IMR-90 (cell line): Measurements from ENCODE around the gene SECISBP2. TPM values are rescaled to one million over a fixed set of nuclear protein-coding genes. Genes with fewer than 3 reads are reported as not detected.

Source experiments
- ATAC-seq: fragments of 200-7000 bp; cut with Tn5 transposase; 2 replicates; pipeline ENCODE4 v1.9.1; 2020; ENCODE audit warnings: low read depth, mild to moderate bottlenecking, moderate library complexity
- BruUV-seq: library from RNA; stranded (reverse); fragments of 400-500 nt; replicated peaks from 2 replicates; lab custom pipeline; 2021; lab: Mats Ljungman, UMichigan
- CTCF ChIA-PET: fragments of 300-600 bp; formaldehyde crosslinking; extraction: SDS; loops from one replicate; lab custom pipeline; 2021; ENCODE audit warnings: antibody characterized with exemption; lab: Yijun Ruan, JAX
- POLR2A ChIA-PET: fragments of 300-600 bp; sonication (Branson Sonifier 250); formaldehyde crosslinking; loops from one replicate; lab custom pipeline; 2022; ENCODE audit warnings: antibody characterized with exemption; ENCODE audit not compliant: unreplicated experiment; lab: Charles Lee
- DNase-seq: peaks from one replicate; pipeline ENCODE4 v3.0.0; 2013
- H2AFZ ChIP-seq: replicated peaks from 2 replicates; pipeline ENCODE3; 2013; ENCODE audit warnings: low read length, mild to moderate bottlenecking; ENCODE audit not compliant: poor library complexity
- H2AK5ac ChIP-seq: 2 replicates; pipeline ENCODE4 v1.6.1; 2013; ENCODE audit warnings: low read depth, low read length, inconsistent platforms
- H2AK9ac ChIP-seq: replicated peaks from 2 replicates; pipeline ENCODE3; 2013; ENCODE audit warnings: mild to moderate bottlenecking, low read depth, low read length, moderate library complexity; ENCODE audit not compliant: poor library complexity
- H2BK120ac ChIP-seq: 2 replicates; pipeline ENCODE4 v1.6.1; 2013; ENCODE audit warnings: low read depth, low read length, inconsistent platforms
- H2BK15ac ChIP-seq: 3 replicates; pipeline ENCODE4 v1.6.1; 2013; ENCODE audit warnings: low read depth, low read length, inconsistent platforms
- H2BK20ac ChIP-seq: 2 replicates; pipeline ENCODE4 v1.6.1; 2013; ENCODE audit warnings: low read depth, mild to moderate bottlenecking, inconsistent platforms, low read length, moderate library complexity
- H2BK5ac ChIP-seq: 2 replicates; pipeline ENCODE4 v1.6.1; 2013; ENCODE audit warnings: mild to moderate bottlenecking, low read depth, low read length, inconsistent platforms; ENCODE audit not compliant: poor library complexity, severe bottlenecking
- H3K14ac ChIP-seq: replicated peaks from 2 replicates; pipeline ENCODE4 v1.6.1; 2013; ENCODE audit warnings: low read depth, low read length, inconsistent platforms
- H3K18ac ChIP-seq: 2 replicates; pipeline ENCODE4 v1.6.1; 2013; ENCODE audit warnings: low read depth, low read length, control low read depth
- H3K23ac ChIP-seq: 2 replicates; pipeline ENCODE4 v1.6.1; 2013; ENCODE audit warnings: low read depth, low read length, inconsistent platforms
- H3K27ac ChIP-seq: 2 replicates; pipeline ENCODE4 v1.5.1; 2013; ENCODE audit warnings: mild to moderate bottlenecking, control low read depth, low read length; ENCODE audit not compliant: insufficient read depth
- H3K27me3 ChIP-seq: 2 replicates; pipeline ENCODE4 v1.6.1; 2013; ENCODE audit warnings: low read length; ENCODE audit not compliant: control insufficient read depth, insufficient read depth
- H3K36me3 ChIP-seq: 2 replicates; pipeline ENCODE4 v1.6.1; 2013; ENCODE audit warnings: low read length, mixed read lengths; ENCODE audit not compliant: control insufficient read depth, insufficient read depth
- H3K4ac ChIP-seq: 2 replicates; pipeline ENCODE4 v1.6.1; 2013; ENCODE audit warnings: low read depth, low read length, inconsistent platforms
- H3K4me1 ChIP-seq: 2 replicates; pipeline ENCODE4 v1.6.1; 2013; ENCODE audit warnings: low read length, mixed read lengths; ENCODE audit not compliant: control insufficient read depth, insufficient read depth
- H3K4me2 ChIP-seq: 2 replicates; pipeline ENCODE4 v1.6.1; 2013; ENCODE audit warnings: low read depth, mild to moderate bottlenecking, control low read depth, low read length, moderate library complexity
- H3K4me3 ChIP-seq: 2 replicates; pipeline ENCODE4 v1.5.1; 2013; ENCODE audit warnings: low read depth, mild to moderate bottlenecking, control low read depth, low read length, moderate library complexity; ENCODE audit not compliant: insufficient read depth
- H3K56ac ChIP-seq: 2 replicates; pipeline ENCODE4 v1.6.1; 2013; ENCODE audit warnings: low read length, inconsistent platforms; ENCODE audit not compliant: insufficient read depth; ENCODE audit errors: extremely low read depth
- H3K79me1 ChIP-seq, 2 experiments: 2 replicates each; pipeline ENCODE4 v1.6.1; 2013; ENCODE audit warnings: low read length in 2 of 2, inconsistent platforms in 1 of 2, low read depth in 1 of 2
- H3K9ac ChIP-seq: 2 replicates; pipeline ENCODE4 v1.6.1; 2013; ENCODE audit warnings: low read depth, low read length, control low read depth
- H3K9me1 ChIP-seq: 2 replicates; pipeline ENCODE4 v1.6.1; 2013; ENCODE audit warnings: low read length, inconsistent platforms; ENCODE audit not compliant: insufficient read depth
- H3K9me3 ChIP-seq: 2 replicates; pipeline ENCODE4 v1.6.1; 2013; ENCODE audit warnings: low read length; ENCODE audit not compliant: control insufficient read depth, insufficient read depth
- H4K20me1 ChIP-seq: 2 replicates; pipeline ENCODE4 v1.6.1; 2013; ENCODE audit warnings: low read length, inconsistent platforms; ENCODE audit not compliant: insufficient read depth
- H4K5ac ChIP-seq: 2 replicates; pipeline ENCODE4 v1.6.1; 2013; ENCODE audit warnings: mild to moderate bottlenecking, low read depth, low read length, control low read depth
- H4K8ac ChIP-seq, 2 experiments: 2 replicates each; pipeline ENCODE4 v1.6.1; 2013; ENCODE audit warnings: low read depth in 2 of 2, low read length in 2 of 2, control low read depth in 1 of 2, inconsistent platforms in 1 of 2
- H4K91ac ChIP-seq: 2 replicates; pipeline ENCODE4 v1.6.1; 2013; ENCODE audit warnings: low read depth, low read length, inconsistent platforms; ENCODE audit not compliant: insufficient read depth
- CEBPB ChIP-seq: IDR thresholded peaks from 2 replicates; pipeline ENCODE4 v1.6.1; 2012; ENCODE audit warnings: low read depth, low read length, improper control_type of control experiment
- CHD1 ChIP-seq: IDR thresholded peaks from 2 replicates; pipeline ENCODE4 v1.6.1; 2012; ENCODE audit warnings: low read depth, low read length, improper control_type of control experiment
- FOS ChIP-seq: fragments of 150-350 bp; IDR thresholded peaks from 2 replicates; pipeline ENCODE4 v1.6.1; 2016; ENCODE audit warnings: low read depth, low read length
- MAZ ChIP-seq: IDR thresholded peaks from 2 replicates; pipeline ENCODE4 v1.6.1; 2012; ENCODE audit warnings: low read depth, mild to moderate bottlenecking, low read length, improper control_type of control experiment, moderate library complexity, borderline replicate concordance
- WGBS, 2 experiments: methylation state at CpG; one replicate each; pipeline versions ENCODE4 v1.1.5 to v1.1.7; 2013; ENCODE audit warnings: missing lambda C conversion rate in 2 of 2; ENCODE audit not compliant: insufficient read length in 1 of 2; ENCODE audit errors: extremely low coverage in 2 of 2; 5-methylcytosine and 5-hydroxymethylcytosine counted together
- dilution Hi-C: fragments of 300-500 bp; cut with HindIII; formaldehyde crosslinking; loops from one replicate; pipeline ENCODE4 v1.14.3; 2018; ENCODE audit warnings: low sequenced_read_pairs; ENCODE audit not compliant: unreplicated experiment
- in situ Hi-C: fragments of 300-500 bp; cut with MboI; formaldehyde crosslinking; loops from 3 replicates; pipeline ENCODE4 v1.14.3; 2019; ENCODE audit warnings: low sequenced_read_pairs, inconsistent platforms, mixed read lengths
- intact Hi-C: fragments of 100-400 bp; cut with micrococcal nuclease; formaldehyde crosslinking; loops from 2 replicates; pipeline ENCODE4 v1.10.0; 2022
- polyA plus RNA-seq, 3 experiments: library from polyadenylated mRNA; depleted of rRNA; stranded (reverse); fragments of >200 nt; gene quantifications; 2 replicates each; pipeline ENCODE4 v1.2.3, GENCODE V29; 2012; ENCODE audit warnings: low replicate concordance in 1 of 3
- total RNA-seq: library from RNA; depleted of rRNA; stranded (reverse); fragments of >200 nt; gene quantifications from 2 replicates; pipeline ENCODE4 v1.2.3, GENCODE V29; 2012
- TF ChIP-seq, protein P1 (sequence below): fragments of 150-350 bp; IDR thresholded peaks from 2 replicates; pipeline ENCODE4 v1.6.1; 2016; ENCODE audit warnings: low read depth, mild to moderate bottlenecking, low read length, moderate library complexity, borderline replicate concordance
- TF ChIP-seq, protein P2 (sequence below): conservative IDR thresholded peaks from 2 replicates; pipeline ENCODE4 v1.5.1; 2012; ENCODE audit warnings: mild to moderate bottlenecking, low read depth, low read length, improper control_type of control experiment

The SECISBP2 gene
- total and polyA plus RNA-seq, 2 of the 4 experiments (the other 2 are of a cell fraction): 16.4 to 18.8 TPM

- Histone ChIP-seq H3K14ac (no peak overlapping the region), H3K79me1 (no peaks in the 10 kb centered on the region), H3K9me3 (no peaks in the 10 kb centered on the region), H4K91ac (no peak overlapping the region), H2BK20ac (no peak overlapping the region), H3K9ac (no peak overlapping the region), H2AFZ (no peak overlapping the region), H2AK5ac (no peak overlapping the region), H3K36me3 (peaks cover 34% of the 10 kb centered on the region), H3K4me2 (no peak overlapping the region), H4K20me1 (no peaks in the 10 kb centered on the region), H3K56ac (no peak overlapping the region), H3K4ac (no peak overlapping the region), H2AK9ac (no peak overlapping the region), H3K9me1 (no peaks in the 10 kb centered on the region), H3K4me1 (peaks cover 10% of the 10 kb centered on the region; the same call in 1 of the 2 replicates), H2BK120ac (no peak overlapping the region), H2BK15ac (no peak overlapping the region), H2BK5ac (no peak overlapping the region), H3K27me3 (no peaks in the 10 kb centered on the region), H3K4me3 (no peak overlapping the region), H3K27ac (no peak overlapping the region), H3K23ac (no peak overlapping the region), H3K18ac (no peak overlapping the region), H4K8ac (no peak overlapping the region), H4K5ac (no peak overlapping the region)
- ChIA-PET CTCF (no interaction called here), POLR2A (no interaction called here)
- no peak for DNase-seq
- BruUV-seq: no TSS peak
- no peak for ATAC-seq
- in situ Hi-C loops (no loop called here), intact Hi-C loops (no loop called here), dilution Hi-C loops (no loop called here)
- TF ChIP-seq CEBPB: no peak
- TF ChIP-seq CHD1: no peak
- TF ChIP-seq, protein P1, sequence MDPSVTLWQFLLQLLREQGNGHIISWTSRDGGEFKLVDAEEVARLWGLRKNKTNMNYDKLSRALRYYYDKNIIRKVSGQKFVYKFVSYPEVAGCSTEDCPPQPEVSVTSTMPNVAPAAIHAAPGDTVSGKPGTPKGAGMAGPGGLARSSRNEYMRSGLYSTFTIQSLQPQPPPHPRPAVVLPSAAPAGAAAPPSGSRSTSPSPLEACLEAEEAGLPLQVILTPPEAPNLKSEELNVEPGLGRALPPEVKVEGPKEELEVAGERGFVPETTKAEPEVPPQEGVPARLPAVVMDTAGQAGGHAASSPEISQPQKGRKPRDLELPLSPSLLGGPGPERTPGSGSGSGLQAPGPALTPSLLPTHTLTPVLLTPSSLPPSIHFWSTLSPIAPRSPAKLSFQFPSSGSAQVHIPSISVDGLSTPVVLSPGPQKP: no peak
- no peak for TF ChIP-seq MAZ
- TF ChIP-seq FOS: no peak
- TF ChIP-seq, protein P2, sequence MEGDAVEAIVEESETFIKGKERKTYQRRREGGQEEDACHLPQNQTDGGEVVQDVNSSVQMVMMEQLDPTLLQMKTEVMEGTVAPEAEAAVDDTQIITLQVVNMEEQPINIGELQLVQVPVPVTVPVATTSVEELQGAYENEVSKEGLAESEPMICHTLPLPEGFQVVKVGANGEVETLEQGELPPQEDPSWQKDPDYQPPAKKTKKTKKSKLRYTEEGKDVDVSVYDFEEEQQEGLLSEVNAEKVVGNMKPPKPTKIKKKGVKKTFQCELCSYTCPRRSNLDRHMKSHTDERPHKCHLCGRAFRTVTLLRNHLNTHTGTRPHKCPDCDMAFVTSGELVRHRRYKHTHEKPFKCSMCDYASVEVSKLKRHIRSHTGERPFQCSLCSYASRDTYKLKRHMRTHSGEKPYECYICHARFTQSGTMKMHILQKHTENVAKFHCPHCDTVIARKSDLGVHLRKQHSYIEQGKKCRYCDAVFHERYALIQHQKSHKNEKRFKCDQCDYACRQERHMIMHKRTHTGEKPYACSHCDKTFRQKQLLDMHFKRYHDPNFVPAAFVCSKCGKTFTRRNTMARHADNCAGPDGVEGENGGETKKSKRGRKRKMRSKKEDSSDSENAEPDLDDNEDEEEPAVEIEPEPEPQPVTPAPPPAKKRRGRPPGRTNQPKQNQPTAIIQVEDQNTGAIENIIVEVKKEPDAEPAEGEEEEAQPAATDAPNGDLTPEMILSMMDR: no peak
- WGBS, 2 experiments: 86% methylated on average over 4 of the region's 16 CpGs; no CpG with 5 or more reads in 1 of the 2 experiments
These were observed 64.9 kb downstream of the SECISBP2 start for GRCh38 chr9:89383030-89383720.
